Keratinocyte (primary cell): ENCODE data around the gene MBTPS2. TPM values are rescaled to one million over a fixed set of nuclear protein-coding genes. Genes with fewer than 3 reads are reported as not detected.

Experiments
- DNase-seq: peaks from one replicate; pipeline ENCODE4 v3.0.0-alpha.2; 2011; ENCODE audit warnings: low read depth, missing footprints, low spot score
- FAIRE-seq: peaks from 2 replicates; lab custom pipeline; 2011; peaks lifted over from hg19 to GRCh38; lab: Jason Lieb, UNC
- H2AFZ ChIP-seq: 2 replicates; pipeline ENCODE4 v1.6.0; 2012; ENCODE audit warnings: low read length, control low read depth, inconsistent platforms; ENCODE audit not compliant: control insufficient read depth
- H3K27ac ChIP-seq: 2 replicates; pipeline ENCODE4 v1.5.1; 2011; ENCODE audit warnings: low read length; ENCODE audit not compliant: control insufficient read depth, insufficient read depth
- H3K27me3 ChIP-seq: 3 replicates; pipeline ENCODE4 v1.6.0; 2011; ENCODE audit warnings: low read length; ENCODE audit not compliant: control insufficient read depth, insufficient read depth; ENCODE audit errors: extremely low read depth
- H3K36me3 ChIP-seq, 2 experiments: 2 replicates in 1 of 2; 3 replicates in 1 of 2; pipeline ENCODE4 v1.5.1; 2011; ENCODE audit warnings: low read length in 2 of 2, mild to moderate bottlenecking in 1 of 2; ENCODE audit not compliant: control insufficient read depth in 2 of 2, insufficient read depth in 2 of 2; ENCODE audit errors: extremely low read depth in 1 of 2
- H3K4me1 ChIP-seq: 3 replicates; pipeline ENCODE4 v1.5.1; 2011; ENCODE audit warnings: low read length; ENCODE audit not compliant: control insufficient read depth, insufficient read depth; ENCODE audit errors: extremely low read depth
- H3K4me2 ChIP-seq: 3 replicates; pipeline ENCODE4 v1.6.0; 2011; ENCODE audit warnings: low read depth, low read length; ENCODE audit not compliant: control insufficient read depth, insufficient read depth; ENCODE audit errors: extremely low read depth
- H3K4me3 ChIP-seq, 3 experiments: fragments of 200-600 bp in 1 of 3; sonication (generic) in 1 of 3; 2 replicates in 2 of 3; 3 replicates in 1 of 3; pipeline ENCODE4 v1.5.1; 2011 to 2016; ENCODE audit warnings: low read length in 3 of 3, mild to moderate bottlenecking in 3 of 3, control low read depth in 2 of 3, inconsistent platforms in 1 of 3, low read depth in 1 of 3, mixed read lengths in 1 of 3, mixed run types in 1 of 3, moderate library complexity in 1 of 3; ENCODE audit not compliant: control insufficient read depth in 2 of 3, insufficient read depth in 2 of 3; ENCODE audit errors: extremely low read depth in 1 of 3
- H3K79me2 ChIP-seq: 2 replicates; pipeline ENCODE4 v1.6.0; 2012; ENCODE audit warnings: low read length; ENCODE audit not compliant: control insufficient read depth, insufficient read depth
- H3K9ac ChIP-seq: 3 replicates; pipeline ENCODE4 v1.6.0; 2011; ENCODE audit warnings: low read length; ENCODE audit not compliant: control insufficient read depth, insufficient read depth; ENCODE audit errors: extremely low read depth
- H3K9me1 ChIP-seq: 3 replicates; pipeline ENCODE4 v1.6.0; 2011; ENCODE audit warnings: low read length; ENCODE audit not compliant: control insufficient read depth, insufficient read depth; ENCODE audit errors: extremely low read depth
- H3K9me3 ChIP-seq: 2 replicates; pipeline ENCODE4 v1.5.1; 2012; ENCODE audit warnings: low read depth, low read length; ENCODE audit not compliant: control insufficient read depth
- H4K20me1 ChIP-seq: 3 replicates; pipeline ENCODE4 v1.6.0; 2011; ENCODE audit warnings: low read length; ENCODE audit not compliant: control insufficient read depth, insufficient read depth; ENCODE audit errors: extremely low read depth
- EZH2 ChIP-seq: IDR thresholded peaks from one replicate; pipeline ENCODE4 v1.6.1; 2012; ENCODE audit warnings: inconsistent platforms, mild to moderate bottlenecking, low read length, moderate library complexity
- dilution Hi-C: fragments of 300-500 bp; cut with MboI; formaldehyde crosslinking; loops from one replicate; pipeline ENCODE4 v1.7.0; 2020; ENCODE audit warnings: low sequenced_read_pairs; ENCODE audit not compliant: extremely low pct_ligation_motif_present
- polyA plus RNA-seq, 5 experiments: library from polyadenylated mRNA; depleted of rRNA in 3 of 5; stranded (reverse) in 3 of 5; stranded (forward) in 1 of 5; unstranded in 1 of 5; fragments of >200 nt; gene quantifications; 1 replicate in 1 of 5; 2 replicates in 3 of 5; 3 replicates in 1 of 5; pipeline versions ENCODE4 v1.2.1 to v1.2.3, GENCODE V29; 2011 to 2012; ENCODE audit warnings: missing spikeins in 2 of 5, low read depth in 1 of 5, low replicate concordance in 1 of 5
- small RNA-seq, 3 experiments: library from RNA; depleted of rRNA; stranded (forward); fragments of <200 nt; gene quantifications; one replicate each; pipeline ENCODE3, GENCODE V24; 2012; ENCODE audit warnings: low read depth in 3 of 3, low replicate concordance in 1 of 3; ENCODE audit not compliant: insufficient read length in 3 of 3
- TF ChIP-seq, protein P1 (sequence below), 3 experiments: IDR thresholded peaks in 1 of 3; conservative IDR thresholded peaks in 1 of 3; optimal IDR thresholded peaks in 1 of 3; 2 replicates in 2 of 3; 3 replicates in 1 of 3; pipeline versions ENCODE3 to v1.5.1; 2011; ENCODE audit warnings: low read length in 3 of 3, mild to moderate bottlenecking in 3 of 3, moderate library complexity in 2 of 3, control low read depth in 1 of 3, inconsistent platforms in 1 of 3; ENCODE audit not compliant: insufficient read depth in 2 of 3; ENCODE audit errors: extremely low read depth in 1 of 3

The MBTPS2 gene
- polyA plus RNA-seq, 1 donor (not counting 4 experiments of a cell fraction or from before 2014, with no cell fraction given) = 15.7 TPM

DNA sequence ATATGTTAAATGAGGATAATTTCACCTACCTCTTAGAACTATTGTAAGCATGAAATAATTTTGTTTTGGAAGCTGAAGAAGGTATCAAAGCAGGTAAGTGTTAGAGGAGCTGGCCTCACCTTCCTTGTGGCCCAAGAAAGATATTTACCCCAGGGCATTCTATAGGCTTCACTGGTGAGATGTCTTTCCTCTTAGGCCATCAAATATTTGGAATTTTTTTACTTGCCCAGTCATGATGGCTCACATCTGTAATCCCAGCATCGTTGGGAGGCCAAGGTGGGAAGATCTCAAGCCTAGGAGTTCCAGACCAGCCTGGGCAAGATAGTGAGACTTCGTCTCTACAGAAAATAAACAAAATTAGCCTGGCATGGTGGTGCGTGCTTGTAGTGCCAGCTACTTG lies 95.0 kb downstream of the MBTPS2 start:
- Histone ChIP-seq H3K9ac (no peak overlapping the region), H2AFZ (no peak overlapping the region), H3K4me3 (no peak overlapping the region), H3K27ac (peak overlapping the region; percentile 69), H4K20me1 (no peaks in the 10 kb centered on the region), H3K9me1 (no peaks in the 10 kb centered on the region), H3K36me3 (no peaks in the 10 kb centered on the region), H3K4me2 (peak overlapping the region; percentile 48), H3K4me1 (peaks cover 31% of the 10 kb centered on the region), H3K79me2 (no peaks in the 10 kb centered on the region), H3K9me3 (no peaks in the 10 kb centered on the region), H3K27me3 (no peaks in the 10 kb centered on the region)
- no peak for TF ChIP-seq EZH2
- TF ChIP-seq, protein P1, sequence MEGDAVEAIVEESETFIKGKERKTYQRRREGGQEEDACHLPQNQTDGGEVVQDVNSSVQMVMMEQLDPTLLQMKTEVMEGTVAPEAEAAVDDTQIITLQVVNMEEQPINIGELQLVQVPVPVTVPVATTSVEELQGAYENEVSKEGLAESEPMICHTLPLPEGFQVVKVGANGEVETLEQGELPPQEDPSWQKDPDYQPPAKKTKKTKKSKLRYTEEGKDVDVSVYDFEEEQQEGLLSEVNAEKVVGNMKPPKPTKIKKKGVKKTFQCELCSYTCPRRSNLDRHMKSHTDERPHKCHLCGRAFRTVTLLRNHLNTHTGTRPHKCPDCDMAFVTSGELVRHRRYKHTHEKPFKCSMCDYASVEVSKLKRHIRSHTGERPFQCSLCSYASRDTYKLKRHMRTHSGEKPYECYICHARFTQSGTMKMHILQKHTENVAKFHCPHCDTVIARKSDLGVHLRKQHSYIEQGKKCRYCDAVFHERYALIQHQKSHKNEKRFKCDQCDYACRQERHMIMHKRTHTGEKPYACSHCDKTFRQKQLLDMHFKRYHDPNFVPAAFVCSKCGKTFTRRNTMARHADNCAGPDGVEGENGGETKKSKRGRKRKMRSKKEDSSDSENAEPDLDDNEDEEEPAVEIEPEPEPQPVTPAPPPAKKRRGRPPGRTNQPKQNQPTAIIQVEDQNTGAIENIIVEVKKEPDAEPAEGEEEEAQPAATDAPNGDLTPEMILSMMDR (optimal IDR thresholded peaks at IDR 0.05 in 1 of 3, IDR thresholded peaks at IDR 0.05 in 1 of 3, conservative IDR thresholded peaks at IDR 0.05 in 1 of 3; ENCODE audit: extremely low read depth in 1 of 3, insufficient read depth in 2 of 3, low read length in 3 of 3) = no peak
- FAIRE-seq = peak; percentile 88
- dilution Hi-C loops = no loop called here
- DNase-seq = peak; percentile 55

Small RNA genes lying within 50 kb of the gene (small RNA-seq; reads per million reads assigned to genes)
- 0 reads per million in 3 experiments for gene U73479.1

Other genes starting within 250 kb of the MBTPS2 start
- not detected in 3 replicates for gene KLHL34, start 181.3 kb upstream of the MBTPS2 start, polyA plus RNA-seq
- gene SMPX, start 81.5 kb upstream of the MBTPS2 start, polyA plus RNA-seq = not detected in 3 replicates
- gene YY2, start 16.4 kb downstream of the MBTPS2 start, polyA plus RNA-seq = 0.86 to 1.2 TPM (median 0.95 TPM) in 3 replicates
- gene SMS, start 101.1 kb downstream of the MBTPS2 start, polyA plus RNA-seq = 59.1 to 142 TPM (median 127 TPM) in 3 replicates
- gene PHEX, start 192.7 kb downstream of the MBTPS2 start, polyA plus RNA-seq = 0.45 to 0.80 TPM (median 0.79 TPM) in 3 replicates